Measurements from ENCODE around the gene SLCO2A1.

SLCO2A1 gene

GRCh38 chr3:134029734-134030378 lies at the start of gene SLCO2A1 (continued):
- TF ChIP-seq, protein P1, sequence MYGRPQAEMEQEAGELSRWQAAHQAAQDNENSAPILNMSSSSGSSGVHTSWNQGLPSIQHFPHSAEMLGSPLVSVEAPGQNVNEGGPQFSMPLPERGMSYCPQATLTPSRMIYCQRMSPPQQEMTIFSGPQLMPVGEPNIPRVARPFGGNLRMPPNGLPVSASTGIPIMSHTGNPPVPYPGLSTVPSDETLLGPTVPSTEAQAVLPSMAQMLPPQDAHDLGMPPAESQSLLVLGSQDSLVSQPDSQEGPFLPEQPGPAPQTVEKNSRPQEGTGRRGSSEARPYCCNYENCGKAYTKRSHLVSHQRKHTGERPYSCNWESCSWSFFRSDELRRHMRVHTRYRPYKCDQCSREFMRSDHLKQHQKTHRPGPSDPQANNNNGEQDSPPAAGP (tag by site-specific recombination; IDR thresholded peaks at IDR 0.05) = no peak
- TF ChIP-seq, protein P2, sequence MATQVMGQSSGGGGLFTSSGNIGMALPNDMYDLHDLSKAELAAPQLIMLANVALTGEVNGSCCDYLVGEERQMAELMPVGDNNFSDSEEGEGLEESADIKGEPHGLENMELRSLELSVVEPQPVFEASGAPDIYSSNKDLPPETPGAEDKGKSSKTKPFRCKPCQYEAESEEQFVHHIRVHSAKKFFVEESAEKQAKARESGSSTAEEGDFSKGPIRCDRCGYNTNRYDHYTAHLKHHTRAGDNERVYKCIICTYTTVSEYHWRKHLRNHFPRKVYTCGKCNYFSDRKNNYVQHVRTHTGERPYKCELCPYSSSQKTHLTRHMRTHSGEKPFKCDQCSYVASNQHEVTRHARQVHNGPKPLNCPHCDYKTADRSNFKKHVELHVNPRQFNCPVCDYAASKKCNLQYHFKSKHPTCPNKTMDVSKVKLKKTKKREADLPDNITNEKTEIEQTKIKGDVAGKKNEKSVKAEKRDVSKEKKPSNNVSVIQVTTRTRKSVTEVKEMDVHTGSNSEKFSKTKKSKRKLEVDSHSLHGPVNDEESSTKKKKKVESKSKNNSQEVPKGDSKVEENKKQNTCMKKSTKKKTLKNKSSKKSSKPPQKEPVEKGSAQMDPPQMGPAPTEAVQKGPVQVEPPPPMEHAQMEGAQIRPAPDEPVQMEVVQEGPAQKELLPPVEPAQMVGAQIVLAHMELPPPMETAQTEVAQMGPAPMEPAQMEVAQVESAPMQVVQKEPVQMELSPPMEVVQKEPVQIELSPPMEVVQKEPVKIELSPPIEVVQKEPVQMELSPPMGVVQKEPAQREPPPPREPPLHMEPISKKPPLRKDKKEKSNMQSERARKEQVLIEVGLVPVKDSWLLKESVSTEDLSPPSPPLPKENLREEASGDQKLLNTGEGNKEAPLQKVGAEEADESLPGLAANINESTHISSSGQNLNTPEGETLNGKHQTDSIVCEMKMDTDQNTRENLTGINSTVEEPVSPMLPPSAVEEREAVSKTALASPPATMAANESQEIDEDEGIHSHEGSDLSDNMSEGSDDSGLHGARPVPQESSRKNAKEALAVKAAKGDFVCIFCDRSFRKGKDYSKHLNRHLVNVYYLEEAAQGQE (tag by site-specific recombination; IDR thresholded peaks at IDR 0.05) = no peak
- TF ChIP-seq SP3 (tag by site-specific recombination; IDR thresholded peaks at IDR 0.05) (peak; percentile 82), ZNF214 (tag by site-specific recombination; IDR thresholded peaks at IDR 0.05; ENCODE audit: borderline replicate concordance) (no peak), ZNF146 (tag by site-specific recombination; IDR thresholded peaks at IDR 0.05) (no peak), MZF1 (tag by site-specific recombination; IDR thresholded peaks at IDR 0.05; ENCODE audit: borderline replicate concordance) (no peak), SCRT1 (tag by site-specific recombination; IDR thresholded peaks at IDR 0.05; ENCODE audit: borderline replicate concordance) (no peak), ZSCAN5A (tag by site-specific recombination; IDR thresholded peaks at IDR 0.05) (no peak), ZNF311 (tag by site-specific recombination; IDR thresholded peaks at IDR 0.05; ENCODE audit: borderline replicate concordance) (no peak), ZNF2 (tag by site-specific recombination; IDR thresholded peaks at IDR 0.05) (no peak), ZNF624 (tag by site-specific recombination; IDR thresholded peaks at IDR 0.05) (no peak), ZNF335 (tag by site-specific recombination; conservative IDR thresholded peaks at IDR 0.05) (peak; percentile 22), ZNF558 (tag by site-specific recombination; IDR thresholded peaks at IDR 0.05) (no peak), ZNF837 (tag by site-specific recombination; IDR thresholded peaks at IDR 0.05) (no peak), GFI1B (tag by site-specific recombination; IDR thresholded peaks at IDR 0.05) (no peak), ZNF292 (tag by site-specific recombination; IDR thresholded peaks at IDR 0.05; ENCODE audit: borderline replicate concordance, low read depth) (no peak), SCRT2 (tag by site-specific recombination; IDR thresholded peaks at IDR 0.05) (0 out of 2 replicates have a peak, but pooled peaks have one; percentile 9), ZNF10 (tag by site-specific recombination; IDR thresholded peaks at IDR 0.05) (no peak), ZEB2 (tag by site-specific recombination; IDR thresholded peaks at IDR 0.05) (peak; percentile 44; the same call in 1 of the 2 replicates), PRDM1 (tag by site-specific recombination; IDR thresholded peaks at IDR 0.05) (no peak), ZNF394 (tag by site-specific recombination; IDR thresholded peaks at IDR 0.05; ENCODE audit: borderline replicate concordance) (no peak), ZNF626 (tag by site-specific recombination; IDR thresholded peaks at IDR 0.05) (no peak), ZNF544 (tag by site-specific recombination; IDR thresholded peaks at IDR 0.05) (no peak), ZNF266 (tag by site-specific recombination; IDR thresholded peaks at IDR 0.05; ENCODE audit: low read depth) (no peak), ZSCAN30 (tag by site-specific recombination; IDR thresholded peaks at IDR 0.05) (peak; percentile 48; the same call in 1 of the 2 replicates), ZNF423 (tag by site-specific recombination; IDR thresholded peaks at IDR 0.05) (no peak), ZNF571 (tag by site-specific recombination; IDR thresholded peaks at IDR 0.05) (no peak), OVOL3 (tag by site-specific recombination; IDR thresholded peaks at IDR 0.05) (no peak), ZNF416 (tag by site-specific recombination; IDR thresholded peaks at IDR 0.05) (no peak)
- TF ChIP-seq, protein P3, sequence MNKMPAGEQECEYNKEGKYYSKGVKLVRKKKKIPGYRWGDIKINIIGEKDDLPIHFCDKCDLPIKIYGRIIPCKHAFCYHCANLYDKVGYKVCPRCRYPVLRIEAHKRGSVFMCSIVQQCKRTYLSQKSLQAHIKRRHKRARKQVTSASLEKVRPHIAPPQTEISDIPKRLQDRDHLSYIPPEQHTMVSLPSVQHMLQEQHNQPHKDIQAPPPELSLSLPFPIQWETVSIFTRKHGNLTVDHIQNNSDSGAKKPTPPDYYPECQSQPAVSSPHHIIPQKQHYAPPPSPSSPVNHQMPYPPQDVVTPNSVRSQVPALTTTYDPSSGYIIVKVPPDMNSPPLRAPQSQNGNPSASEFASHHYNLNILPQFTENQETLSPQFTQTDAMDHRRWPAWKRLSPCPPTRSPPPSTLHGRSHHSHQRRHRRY (tag by site-specific recombination; IDR thresholded peaks at IDR 0.05) = no peak
- TF ChIP-seq, protein P4, sequence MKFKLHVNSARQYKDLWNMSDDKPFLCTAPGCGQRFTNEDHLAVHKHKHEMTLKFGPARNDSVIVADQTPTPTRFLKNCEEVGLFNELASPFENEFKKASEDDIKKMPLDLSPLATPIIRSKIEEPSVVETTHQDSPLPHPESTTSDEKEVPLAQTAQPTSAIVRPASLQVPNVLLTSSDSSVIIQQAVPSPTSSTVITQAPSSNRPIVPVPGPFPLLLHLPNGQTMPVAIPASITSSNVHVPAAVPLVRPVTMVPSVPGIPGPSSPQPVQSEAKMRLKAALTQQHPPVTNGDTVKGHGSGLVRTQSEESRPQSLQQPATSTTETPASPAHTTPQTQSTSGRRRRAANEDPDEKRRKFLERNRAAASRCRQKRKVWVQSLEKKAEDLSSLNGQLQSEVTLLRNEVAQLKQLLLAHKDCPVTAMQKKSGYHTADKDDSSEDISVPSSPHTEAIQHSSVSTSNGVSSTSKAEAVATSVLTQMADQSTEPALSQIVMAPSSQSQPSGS (tag by site-specific recombination; IDR thresholded peaks at IDR 0.05; ENCODE audit: low read depth) = no peak
- TF ChIP-seq, protein P5, sequence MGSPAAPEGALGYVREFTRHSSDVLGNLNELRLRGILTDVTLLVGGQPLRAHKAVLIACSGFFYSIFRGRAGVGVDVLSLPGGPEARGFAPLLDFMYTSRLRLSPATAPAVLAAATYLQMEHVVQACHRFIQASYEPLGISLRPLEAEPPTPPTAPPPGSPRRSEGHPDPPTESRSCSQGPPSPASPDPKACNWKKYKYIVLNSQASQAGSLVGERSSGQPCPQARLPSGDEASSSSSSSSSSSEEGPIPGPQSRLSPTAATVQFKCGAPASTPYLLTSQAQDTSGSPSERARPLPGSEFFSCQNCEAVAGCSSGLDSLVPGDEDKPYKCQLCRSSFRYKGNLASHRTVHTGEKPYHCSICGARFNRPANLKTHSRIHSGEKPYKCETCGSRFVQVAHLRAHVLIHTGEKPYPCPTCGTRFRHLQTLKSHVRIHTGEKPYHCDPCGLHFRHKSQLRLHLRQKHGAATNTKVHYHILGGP (tag by site-specific recombination; IDR thresholded peaks at IDR 0.05) = no peak
